Dermis blood vessel endothelial cell (primary cell): ENCODE measurements around the gene NTNG1. TPM values are rescaled to one million over a fixed set of nuclear protein-coding genes. Genes with fewer than 3 reads are reported as not detected.
"Not testable (repeated sequence)": the region's sequence is repeated elsewhere in the genome, so short reads cannot be mapped to it uniquely, and the experiment has no call there.

Source experiments
- DNase-seq: peaks from one replicate; pipeline ENCODE4 v3.0.0; 2010
- total RNA-seq: library from RNA; depleted of rRNA; stranded (reverse); fragments of >200 nt; gene quantifications from 2 replicates; pipeline ENCODE4 v1.2.3, GENCODE V29; 2014

The NTNG1 gene
- total RNA-seq, 1 donor from 2014 or later = under 0.01 TPM

GRCh38 chr1:107145637-107146036 lies 4.8 kb downstream of the NTNG1 start:
- DNase-seq = no peak

- no peak for DNase-seq
Measured at GRCh38 chr1:107147843-107148242, 7.0 kb downstream of the NTNG1 start.

GRCh38 chr1:107149946-107150345 lies 9.1 kb downstream of the NTNG1 start:
- no peak for DNase-seq

GRCh38 chr1:107151295-107151694 lies 10.5 kb downstream of the NTNG1 start:
- no peak for DNase-seq

- no peak for DNase-seq
Measured at GRCh38 chr1:107152395-107152794, 11.6 kb downstream of the NTNG1 start.

GRCh38 chr1:107153014-107153413 lies 12.2 kb downstream of the NTNG1 start:
- no peak for DNase-seq

- DNase-seq = no peak
Measured at GRCh38 chr1:107158496-107158895, 17.7 kb downstream of the NTNG1 start.

GRCh38 chr1:107158991-107159390 lies 18.2 kb downstream of the NTNG1 start:
- DNase-seq = no peak

GRCh38 chr1:107162745-107163144 lies 21.9 kb downstream of the NTNG1 start:
- no peak for DNase-seq

GRCh38 chr1:107164901-107165300 lies 24.1 kb downstream of the NTNG1 start:
- not testable (repeated sequence) for DNase-seq

GRCh38 chr1:107169615-107170014 lies 28.8 kb downstream of the NTNG1 start:
- no peak for DNase-seq

- no peak for DNase-seq
Measured at GRCh38 chr1:107171333-107171732, 30.5 kb downstream of the NTNG1 start.

GRCh38 chr1:107172450-107173170 lies 31.8 kb downstream of the NTNG1 start:
- DNase-seq = no peak

- DNase-seq = no peak
Measured at GRCh38 chr1:107175102-107175909, 34.5 kb downstream of the NTNG1 start.

- no peak for DNase-seq
Measured at GRCh38 chr1:107181253-107181969, 40.6 kb downstream of the NTNG1 start.

GRCh38 chr1:107183011-107183410 lies 42.2 kb downstream of the NTNG1 start:
- no peak for DNase-seq

- no peak for DNase-seq
Measured at GRCh38 chr1:107184888-107185287, 44.0 kb downstream of the NTNG1 start.

GRCh38 chr1:107187399-107187798 lies 46.6 kb downstream of the NTNG1 start:
- no peak for DNase-seq

- no peak for DNase-seq
Measured at GRCh38 chr1:107188160-107188559, 47.3 kb downstream of the NTNG1 start.

GRCh38 chr1:107194380-107194779 lies 53.5 kb downstream of the NTNG1 start:
- no peak for DNase-seq

GRCh38 chr1:107195476-107195875 lies 54.6 kb downstream of the NTNG1 start:
- DNase-seq = no peak

GRCh38 chr1:107196973-107197562 lies 56.2 kb downstream of the NTNG1 start:
- no peak for DNase-seq

GRCh38 chr1:107198561-107198960 lies 57.7 kb downstream of the NTNG1 start:
- DNase-seq = no peak
